Measurements from ENCODE around the gene CES3. TPM values are rescaled to one million over a fixed set of nuclear protein-coding genes. Genes with fewer than 3 reads are reported as not detected.

Gene CES3
- total RNA-seq, 1 experiment from 2014 or later = not detected

DNA sequence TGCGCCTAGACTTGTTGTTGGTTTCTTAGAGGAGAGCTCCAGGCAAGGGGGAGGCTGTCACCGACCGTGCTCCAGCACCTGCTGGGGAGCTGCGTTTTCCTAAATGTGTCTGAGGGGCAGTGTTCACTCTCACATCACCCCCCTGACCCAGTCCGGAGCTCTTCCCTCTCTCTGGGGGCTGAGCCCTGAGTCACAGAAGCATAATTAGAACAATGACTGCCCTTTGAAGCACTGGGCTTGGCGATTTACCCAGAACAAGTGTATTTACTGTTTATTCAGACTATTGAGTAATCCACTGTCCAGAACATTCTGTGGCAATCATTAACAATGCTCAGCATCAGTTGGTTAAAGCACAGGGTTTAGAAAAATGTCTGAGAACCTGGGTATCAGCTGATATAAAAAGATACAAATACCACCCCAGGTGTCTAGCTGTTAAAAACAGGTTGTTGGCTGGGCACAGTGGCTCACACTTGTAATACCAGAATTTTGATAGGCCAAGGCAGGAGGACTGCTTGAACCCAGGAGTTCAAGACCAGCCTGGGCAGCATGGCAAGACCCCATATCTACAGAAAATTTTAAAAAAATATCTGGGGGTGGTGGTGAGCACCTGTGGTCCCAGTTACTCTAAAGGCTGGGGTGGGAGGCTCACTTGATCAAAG, 35.4 kb downstream of the CES3 start:
- Histone ChIP-seq H3K4me1 (replicated peaks) (peaks cover 10% of the 10 kb centered on the region), H3K9me3 (replicated peaks) (0 out of 2 replicates have a peak, but pooled peaks cover 3% of the 10 kb centered on the region), H3K27me3 (replicated peaks) (no peaks in the 10 kb centered on the region), H3K4me3 (no peak overlapping the region), H3K36me3 (no peaks in the 10 kb centered on the region), H3K27ac (no peak overlapping the region)
- no peak for DNase-seq (ENCODE audit: low read depth in 1 of 2, low spot score in 2 of 2)

DNA sequence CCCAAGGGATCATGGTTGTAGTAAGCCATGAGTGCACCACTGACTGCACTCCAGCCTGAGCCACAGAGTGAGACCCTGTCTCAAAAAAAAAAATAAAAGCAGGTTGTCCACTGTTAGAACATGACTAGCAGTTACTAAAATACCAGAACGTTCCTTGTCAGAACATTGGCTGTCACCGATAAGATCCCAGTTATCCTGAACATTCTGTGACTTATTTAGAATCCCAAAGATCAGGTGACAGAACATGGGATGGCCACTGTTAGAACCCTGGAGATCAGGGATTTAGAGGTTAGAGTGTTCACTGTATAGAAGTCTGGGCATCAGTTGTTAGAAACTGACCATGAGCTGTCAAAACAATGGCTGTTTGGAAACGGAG, 35.9 kb downstream of the CES3 start:
- H3K9me3 ChIP-seq (replicated peaks) = 0 out of 2 replicates have a peak, but pooled peaks cover 3% of the 10 kb centered on the region

DNA sequence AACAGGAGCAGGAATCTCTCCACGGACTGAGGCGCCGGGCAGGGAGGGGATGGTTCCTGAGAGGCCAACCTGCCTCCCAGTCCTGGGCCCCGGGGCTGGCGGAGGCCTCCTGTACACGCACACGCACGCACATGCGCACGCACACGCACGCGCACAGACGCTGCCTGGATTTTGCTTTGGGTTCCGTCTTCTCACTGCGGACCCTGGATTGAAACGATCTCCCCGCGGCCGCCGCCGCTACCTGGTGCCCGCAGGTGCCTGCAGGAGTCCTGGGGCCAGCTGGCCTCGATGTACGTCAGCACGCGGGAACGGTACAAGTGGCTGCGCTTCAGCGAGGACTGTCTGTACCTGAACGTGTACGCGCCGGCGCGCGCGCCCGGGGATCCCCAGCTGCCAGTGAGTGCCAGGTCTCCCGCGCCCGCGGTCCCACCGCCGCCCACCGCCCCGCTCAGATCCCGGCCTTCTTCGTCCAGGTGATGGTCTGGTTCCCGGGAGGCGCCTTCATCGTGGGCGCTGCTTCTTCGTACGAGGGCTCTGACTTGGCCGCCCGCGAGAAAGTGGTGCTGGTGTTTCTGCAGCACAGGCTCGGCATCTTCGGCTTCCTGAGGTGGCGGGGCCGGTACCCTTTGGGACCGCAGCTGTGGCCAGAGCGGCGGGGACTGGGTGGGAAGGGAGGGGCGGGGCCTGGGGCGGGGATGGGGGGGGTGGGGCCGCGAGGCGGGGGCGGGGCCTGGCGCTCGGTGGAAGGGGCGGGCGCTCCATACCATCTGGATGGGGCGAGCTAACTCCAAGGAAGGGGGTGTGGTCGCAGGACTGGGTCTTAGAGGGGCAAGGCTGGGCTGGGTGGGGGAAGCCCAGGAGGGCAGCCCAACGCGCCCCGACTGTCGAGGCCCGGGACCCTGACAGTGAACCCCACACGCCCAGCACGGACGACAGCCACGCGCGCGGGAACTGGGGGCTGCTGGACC, 39.6 kb downstream of the CES3 start:
- Histone ChIP-seq H3K27me3 (replicated peaks) (no peaks in the 10 kb centered on the region), H3K4me3 (peak overlapping the region; percentile 16; the same call in 1 of the 2 replicates), H3K36me3 (no peaks in the 10 kb centered on the region), H3K4me1 (replicated peaks) (peaks cover 13% of the 10 kb centered on the region), H3K9me3 (replicated peaks) (0 out of 2 replicates have a peak, but pooled peaks cover 3% of the 10 kb centered on the region), H3K27ac (no peak overlapping the region)
- no peak for DNase-seq (ENCODE audit: low read depth in 1 of 2, low spot score in 2 of 2)

More for the DNA sequence above, 35.9 kb downstream of the CES3 start:
- H3K36me3 ChIP-seq = no peaks in the 10 kb centered on the region
- peaks cover 13% of the 10 kb centered on the region for H3K4me1 ChIP-seq (replicated peaks)
- no peaks in the 10 kb centered on the region for H3K27me3 ChIP-seq (replicated peaks)
- DNase-seq (ENCODE audit: low read depth in 1 of 2, low spot score in 2 of 2) = no peak
- no peak overlapping the region for H3K4me3 ChIP-seq
- H3K27ac ChIP-seq = no peak overlapping the region

DNA sequence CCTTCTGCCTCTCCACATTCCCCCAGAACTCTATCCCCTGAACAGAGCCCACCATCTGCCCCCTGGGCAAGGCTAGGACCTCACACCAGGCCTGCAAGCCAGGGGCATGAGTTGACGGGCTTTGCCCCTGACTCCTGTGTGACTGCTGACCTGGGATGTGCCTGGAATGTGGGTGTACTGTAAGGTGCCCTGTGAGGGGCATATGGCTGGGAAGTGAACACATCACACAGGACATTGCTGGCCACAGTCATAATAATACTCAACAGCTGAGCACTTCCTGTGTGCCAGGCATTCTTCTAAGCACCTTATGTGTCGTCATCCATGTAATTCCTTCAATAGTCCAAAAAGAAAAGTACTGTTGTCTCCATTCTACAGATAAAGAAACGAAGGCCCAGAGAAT, 40.7 kb downstream of the CES3 start:
- H3K27ac ChIP-seq = no peak overlapping the region
- no peak for DNase-seq (ENCODE audit: low read depth in 1 of 2, low spot score in 2 of 2)

DNA sequence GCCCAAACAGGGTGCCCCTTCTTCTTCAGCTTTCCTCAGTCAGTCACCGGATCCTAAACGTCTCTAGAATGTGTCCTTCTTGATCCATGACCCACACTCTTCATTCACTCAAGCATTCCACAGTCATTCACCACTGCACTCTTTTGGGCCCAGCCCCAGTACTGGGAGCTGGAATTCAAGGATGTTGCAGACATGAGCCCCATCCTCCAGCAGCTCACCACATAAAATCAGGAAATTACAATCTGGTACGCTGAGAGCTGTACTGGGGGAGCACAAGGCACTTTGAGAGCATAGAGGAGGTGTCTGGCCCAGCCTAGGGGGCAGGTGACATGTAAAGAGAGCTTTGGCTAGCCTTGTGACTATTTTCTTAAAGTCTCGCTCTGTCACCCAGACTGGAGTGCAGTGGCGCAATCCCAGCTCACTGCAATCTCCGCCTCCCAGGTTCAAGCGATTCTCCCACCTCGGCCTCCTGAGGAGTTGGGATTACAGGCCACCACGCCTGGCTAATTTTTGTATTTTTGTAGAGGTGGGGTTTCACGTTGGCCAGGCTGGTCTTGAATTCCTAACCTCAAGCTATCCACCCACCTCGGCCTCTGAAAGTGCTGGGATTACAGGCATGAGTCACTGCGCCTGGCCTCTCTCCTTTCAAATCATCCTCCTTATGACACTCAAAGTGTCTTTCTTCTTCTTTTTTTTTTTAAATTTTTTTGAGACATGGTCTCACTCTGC, 46.0 kb downstream of the CES3 start:
- Histone ChIP-seq H3K27me3 (replicated peaks) (no peaks in the 10 kb centered on the region), H3K9me3 (replicated peaks) (no peaks in the 10 kb centered on the region), H3K4me3 (no peak overlapping the region), H3K4me1 (replicated peaks) (peaks cover 13% of the 10 kb centered on the region), H3K36me3 (no peaks in the 10 kb centered on the region), H3K27ac (no peak overlapping the region)
- peak in 1 of 2 experiments; percentile 33 for DNase-seq (ENCODE audit: low read depth in 1 of 2, low spot score in 2 of 2)

More for the DNA sequence above, 40.7 kb downstream of the CES3 start:
- 0 out of 2 replicates have a peak, but pooled peaks cover 3% of the 10 kb centered on the region for H3K9me3 ChIP-seq (replicated peaks)
- no peaks in the 10 kb centered on the region for H3K36me3 ChIP-seq
- no peaks in the 10 kb centered on the region for H3K27me3 ChIP-seq (replicated peaks)
- peaks cover 15% of the 10 kb centered on the region for H3K4me1 ChIP-seq (replicated peaks)
- H3K4me3 ChIP-seq = no peak overlapping the region

DNA sequence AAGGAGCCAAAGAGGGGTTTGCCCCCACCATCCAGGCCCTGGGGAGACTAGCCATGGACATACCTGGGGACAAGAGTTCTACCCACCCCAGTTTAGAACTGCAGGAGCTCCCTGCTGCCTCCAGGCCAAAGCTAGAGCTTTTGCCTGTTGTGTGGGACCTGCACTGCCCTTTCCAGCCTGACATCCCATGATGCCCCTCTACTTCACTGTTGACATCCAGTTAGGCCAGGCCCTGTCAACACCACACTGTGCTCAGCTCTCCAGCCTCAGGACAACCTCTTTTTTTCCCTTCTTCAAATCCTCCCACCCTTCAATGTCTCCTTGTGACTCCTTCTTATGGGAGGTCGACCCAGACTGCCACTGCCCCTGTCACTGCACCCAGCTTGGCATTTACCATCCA, 48.1 kb downstream of the CES3 start:
- no peak overlapping the region for H3K27ac ChIP-seq
- H3K4me1 ChIP-seq (replicated peaks) = peaks cover 24% of the 10 kb centered on the region
- no peaks in the 10 kb centered on the region for H3K27me3 ChIP-seq (replicated peaks)
- H3K9me3 ChIP-seq (replicated peaks) = no peaks in the 10 kb centered on the region
- no peaks in the 10 kb centered on the region for H3K36me3 ChIP-seq
- DNase-seq (ENCODE audit: low read depth in 1 of 2, low spot score in 2 of 2) = no peak
- no peak overlapping the region for H3K4me3 ChIP-seq

DNA sequence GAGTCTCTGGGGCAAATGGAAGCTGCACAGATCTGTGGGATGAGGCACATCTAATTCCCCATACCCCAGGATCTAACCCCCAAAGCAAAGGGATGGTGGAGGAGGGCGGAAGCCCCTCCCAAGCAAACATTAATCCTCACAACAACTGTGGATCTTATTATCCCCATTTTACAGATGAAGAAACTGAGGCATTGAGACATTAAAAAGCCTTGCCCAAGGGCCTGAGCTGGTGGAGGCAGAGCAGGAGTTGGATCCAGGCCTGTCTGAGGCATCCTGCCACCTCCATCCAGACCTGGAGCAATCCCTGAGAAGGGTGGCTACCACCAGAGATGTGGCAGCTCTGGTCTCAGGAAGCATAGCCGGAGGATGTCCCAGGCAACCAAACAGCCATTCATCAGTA, 50.2 kb downstream of the CES3 start:
- H3K36me3 ChIP-seq = no peaks in the 10 kb centered on the region
- DNase-seq (ENCODE audit: low read depth in 1 of 2, low spot score in 2 of 2) = no peak

DNA sequence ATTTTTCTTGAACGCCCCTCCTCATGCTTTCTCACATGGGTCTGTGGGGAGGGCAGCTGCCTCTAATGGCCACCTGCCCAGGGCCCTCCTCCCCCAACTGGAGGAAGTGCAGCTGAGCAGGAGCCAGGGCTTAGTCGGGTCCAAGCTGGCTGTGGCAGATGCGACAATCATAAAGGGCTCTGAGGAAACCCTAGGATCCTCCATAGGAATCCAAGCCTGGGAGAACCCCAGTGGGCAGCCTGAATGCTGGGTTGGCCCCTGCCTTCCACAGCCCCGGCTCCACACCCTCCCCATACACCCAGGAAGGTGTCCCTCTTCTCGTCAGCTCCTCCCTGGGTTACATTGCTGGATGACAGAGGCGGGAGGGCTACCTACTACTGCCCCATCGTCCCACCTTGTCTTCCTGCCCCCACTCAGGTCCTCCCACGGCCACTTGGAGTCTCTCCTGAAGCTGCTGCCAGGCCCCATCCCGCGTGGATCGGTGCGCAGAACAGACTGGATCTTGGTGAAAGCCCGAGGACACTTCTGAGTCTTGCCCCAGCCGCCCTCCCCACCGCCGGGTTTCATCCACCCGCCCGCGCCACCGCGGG, 52.3 kb downstream of the CES3 start:
- Histone ChIP-seq H3K4me3 (peak overlapping the region; percentile 45), H3K9me3 (replicated peaks) (no peaks in the 10 kb centered on the region), H3K4me1 (replicated peaks) (peaks cover 17% of the 10 kb centered on the region), H3K27me3 (replicated peaks) (no peaks in the 10 kb centered on the region), H3K27ac (no peak overlapping the region), H3K36me3 (no peaks in the 10 kb centered on the region)
- DNase-seq (ENCODE audit: low read depth in 1 of 2, low spot score in 2 of 2) = no peak

More for the DNA sequence above, 50.2 kb downstream of the CES3 start:
- Histone ChIP-seq H3K27me3 (replicated peaks) (no peaks in the 10 kb centered on the region), H3K27ac (no peak overlapping the region), H3K9me3 (replicated peaks) (no peaks in the 10 kb centered on the region), H3K4me3 (no peak overlapping the region), H3K4me1 (replicated peaks) (peaks cover 30% of the 10 kb centered on the region)

DNA sequence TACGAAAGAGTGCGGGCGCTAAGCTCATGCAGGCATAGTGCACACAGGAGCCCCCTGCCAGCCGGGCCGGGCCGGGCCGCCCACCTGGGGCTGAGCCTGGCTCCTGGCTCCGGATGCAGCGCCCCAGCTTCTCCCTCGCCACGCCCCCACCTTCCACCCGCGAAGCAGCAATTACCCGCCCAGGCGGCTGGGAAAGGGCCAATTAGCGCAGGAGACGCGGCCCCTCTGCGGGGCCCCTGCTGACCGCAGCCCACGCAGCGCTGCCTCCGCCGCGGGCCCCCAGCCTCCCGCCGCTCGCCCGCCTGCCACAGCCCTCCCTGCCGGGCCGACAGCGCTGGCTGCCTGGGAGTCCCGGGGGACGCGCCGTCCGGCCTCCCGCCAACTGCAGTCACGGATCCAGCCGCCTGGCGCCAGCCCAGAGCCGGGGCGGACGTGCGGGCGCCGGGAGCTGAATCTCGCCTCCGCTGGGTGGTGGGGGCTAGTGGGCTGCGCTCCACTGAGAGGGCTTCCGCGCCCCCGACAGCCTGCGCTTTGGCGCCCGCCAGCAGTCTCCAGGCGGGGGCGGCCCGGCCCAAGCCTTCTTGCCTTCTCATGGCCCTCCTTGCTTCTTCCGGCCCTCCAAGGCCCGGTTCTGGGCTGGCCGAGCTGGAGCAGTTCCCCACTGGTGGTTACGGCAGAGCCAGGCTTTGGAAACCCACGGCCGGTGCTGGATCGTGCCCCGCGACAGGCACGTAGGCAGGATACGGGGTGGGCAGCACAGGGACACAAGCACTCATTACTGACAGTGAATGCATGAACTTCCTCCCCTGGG, 53.0 kb downstream of the CES3 start:
- Histone ChIP-seq H3K4me3 (peak overlapping the region; percentile 45), H3K27ac (peak overlapping the region; percentile 37), H3K27me3 (replicated peaks) (no peaks in the 10 kb centered on the region), H3K36me3 (no peaks in the 10 kb centered on the region), H3K4me1 (replicated peaks) (peaks cover 17% of the 10 kb centered on the region), H3K9me3 (replicated peaks) (no peaks in the 10 kb centered on the region)
- peak; percentile 68 to 79 for DNase-seq (ENCODE audit: low read depth in 1 of 2, low spot score in 2 of 2)

DNA sequence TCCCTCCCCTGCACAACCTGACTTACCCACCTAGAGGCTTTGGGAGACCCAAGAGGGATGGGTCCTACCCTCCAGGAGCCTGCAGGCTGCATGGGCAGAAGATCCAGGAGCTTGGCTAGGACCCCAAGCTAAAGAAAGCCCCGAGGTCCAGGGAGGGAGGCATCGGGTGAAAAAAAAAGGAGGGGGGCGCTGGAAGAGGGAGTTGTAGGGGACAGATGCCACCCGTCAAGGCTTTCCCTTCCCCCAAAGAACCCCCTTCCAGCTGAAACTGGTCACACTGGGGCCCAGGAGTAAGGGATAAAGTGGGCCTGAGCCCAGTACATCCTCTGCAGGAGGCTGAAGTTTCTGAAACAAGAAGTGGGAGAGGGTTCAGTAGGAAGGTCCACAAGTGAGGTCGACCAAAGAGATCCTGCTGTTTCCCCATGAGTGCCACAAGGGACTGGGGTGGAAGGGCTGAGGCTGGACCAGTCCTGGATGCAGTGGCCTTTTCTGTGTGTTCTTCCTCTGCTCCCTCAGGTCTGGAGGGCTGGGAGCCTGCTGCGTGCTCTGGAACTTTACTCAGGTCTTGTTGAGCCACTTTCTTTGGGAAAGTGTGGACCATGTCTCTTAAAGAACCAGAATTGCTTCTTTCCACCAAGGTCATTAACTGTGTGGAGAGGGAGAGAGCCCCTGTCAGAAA, 53.7 kb downstream of the CES3 start:
- H3K4me1 ChIP-seq (replicated peaks) = peaks cover 17% of the 10 kb centered on the region
- H3K4me3 ChIP-seq = no peak overlapping the region
- H3K9me3 ChIP-seq (replicated peaks) = no peaks in the 10 kb centered on the region
- no peak for DNase-seq (ENCODE audit: low read depth in 1 of 2, low spot score in 2 of 2)
- H3K27me3 ChIP-seq (replicated peaks) = no peaks in the 10 kb centered on the region
- no peak overlapping the region for H3K27ac ChIP-seq
- no peaks in the 10 kb centered on the region for H3K36me3 ChIP-seq

DNA sequence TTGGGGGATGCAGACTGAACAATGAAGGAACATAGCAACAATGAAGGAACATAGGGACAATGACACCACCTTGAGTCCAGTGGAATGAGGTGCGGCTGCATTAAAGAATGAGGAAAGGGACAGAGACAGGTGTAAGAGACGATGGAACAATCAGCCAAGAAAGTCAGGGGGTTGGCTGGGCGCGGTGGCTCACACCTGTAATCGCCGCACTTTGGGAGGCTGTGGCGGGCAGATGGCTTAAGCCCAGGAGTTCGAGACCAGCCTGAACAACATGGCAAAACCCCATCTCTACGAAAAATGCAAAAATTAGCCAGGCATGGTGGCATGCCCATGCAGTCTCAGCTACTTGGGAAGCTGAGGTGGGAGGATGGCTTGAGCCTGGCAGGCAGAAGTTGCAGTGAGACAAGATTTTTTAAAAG, 54.3 kb downstream of the CES3 start:
- H3K36me3 ChIP-seq = no peaks in the 10 kb centered on the region
- DNase-seq (ENCODE audit: low read depth in 1 of 2, low spot score in 2 of 2) = no peak
- H3K4me1 ChIP-seq (replicated peaks) = peaks cover 17% of the 10 kb centered on the region
- H3K9me3 ChIP-seq (replicated peaks) = no peaks in the 10 kb centered on the region
- H3K4me3 ChIP-seq = no peak overlapping the region
- no peak overlapping the region for H3K27ac ChIP-seq
- H3K27me3 ChIP-seq (replicated peaks) = no peaks in the 10 kb centered on the region

DNA sequence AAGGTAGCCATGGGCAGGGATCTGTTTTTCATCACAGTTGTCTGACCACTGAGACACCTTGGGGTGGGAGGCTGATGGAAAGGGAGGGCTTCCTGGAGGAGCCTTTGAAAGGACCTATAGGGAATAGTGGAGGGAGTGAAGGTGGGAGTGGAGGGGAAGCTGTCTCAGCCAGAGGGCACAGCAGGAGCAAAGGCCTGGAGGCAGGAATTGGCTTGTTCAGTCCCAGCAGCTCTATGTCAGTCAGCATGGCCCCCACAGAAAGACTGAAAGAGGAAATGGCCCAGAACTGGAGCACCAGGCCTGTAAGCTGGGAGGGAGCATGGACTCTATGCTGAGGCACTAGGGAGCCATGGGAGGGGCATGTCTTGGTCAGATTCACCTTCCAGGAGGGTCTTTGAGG, 55.1 kb downstream of the CES3 start:
- DNase-seq (ENCODE audit: low read depth in 1 of 2, low spot score in 2 of 2) = no peak
- Histone ChIP-seq H3K4me3 (no peak overlapping the region), H3K27ac (no peak overlapping the region), H3K27me3 (replicated peaks) (no peaks in the 10 kb centered on the region), H3K36me3 (no peaks in the 10 kb centered on the region), H3K9me3 (replicated peaks) (no peaks in the 10 kb centered on the region), H3K4me1 (replicated peaks) (peaks cover 23% of the 10 kb centered on the region)
